Stimulated activated CD8-positive, alpha-beta memory T cell treated with anti-CD3 and anti-CD28 coated beads, Interleukin-12 subunit alpha, Interleukin-12 subunit beta, amount 100 ng/mL, for 1 hour (primary cell): ENCODE data around the gene SH2D2A.

Source experiments
- DNase-seq: peaks from one replicate; pipeline ENCODE4 v3.0.0-alpha.2; 2020; ENCODE audit warnings: low read depth

The SH2D2A gene

GRCh38 chr1:156847591-156848460 is 31.2 kb upstream of the SH2D2A start:
- DNase-seq, result no peak

GRCh38 chr1:156846643-156847042 is 30.0 kb upstream of the SH2D2A start:
- DNase-seq, result no peak

- DNase-seq, result no peak
Measured at GRCh38 chr1:156845953-156846545, 29.4 kb upstream of the SH2D2A start.

GRCh38 chr1:156845055-156845952 is 28.7 kb upstream of the SH2D2A start:
- DNase-seq, result no peak

GRCh38 chr1:156844638-156845037 is 28.0 kb upstream of the SH2D2A start:
- no peak for DNase-seq

GRCh38 chr1:156844102-156844501 is 27.5 kb upstream of the SH2D2A start:
- DNase-seq, result no peak

GRCh38 chr1:156842618-156843300 is 26.1 kb upstream of the SH2D2A start:
- DNase-seq, result no peak

GRCh38 chr1:156841295-156841855 is 24.7 kb upstream of the SH2D2A start:
- no peak for DNase-seq

GRCh38 chr1:156840898-156841279 is 24.2 kb upstream of the SH2D2A start:
- no peak for DNase-seq

GRCh38 chr1:156840186-156840897 is 23.7 kb upstream of the SH2D2A start:
- DNase-seq, result no peak

- DNase-seq, result no peak
Measured at GRCh38 chr1:156839426-156840109, 22.9 kb upstream of the SH2D2A start.

- no peak for DNase-seq
Measured at GRCh38 chr1:156838972-156839371, 22.3 kb upstream of the SH2D2A start.

GRCh38 chr1:156836892-156837291 is 20.2 kb upstream of the SH2D2A start:
- no peak for DNase-seq

- no peak for DNase-seq
Measured at GRCh38 chr1:156836041-156836654, 19.5 kb upstream of the SH2D2A start.

GRCh38 chr1:156834322-156834721 is 17.7 kb upstream of the SH2D2A start:
- DNase-seq, result no peak

GRCh38 chr1:156833603-156834002 is 17.0 kb upstream of the SH2D2A start:
- DNase-seq, result no peak

GRCh38 chr1:156832434-156832833 is 15.8 kb upstream of the SH2D2A start:
- no peak for DNase-seq

GRCh38 chr1:156828400-156829124 is 11.9 kb upstream of the SH2D2A start:
- no peak for DNase-seq

GRCh38 chr1:156826630-156827029 is 10.0 kb upstream of the SH2D2A start:
- DNase-seq, result no peak
